Measurements from ENCODE around the gene WDR1. TPM values are rescaled to one million over a fixed set of nuclear protein-coding genes. Genes with fewer than 3 reads are reported as not detected.

The WDR1 gene
- total RNA-seq, 4 donors from 2014 or later, result 57.3 to 84.2 (median 72.7) TPM

DNA sequence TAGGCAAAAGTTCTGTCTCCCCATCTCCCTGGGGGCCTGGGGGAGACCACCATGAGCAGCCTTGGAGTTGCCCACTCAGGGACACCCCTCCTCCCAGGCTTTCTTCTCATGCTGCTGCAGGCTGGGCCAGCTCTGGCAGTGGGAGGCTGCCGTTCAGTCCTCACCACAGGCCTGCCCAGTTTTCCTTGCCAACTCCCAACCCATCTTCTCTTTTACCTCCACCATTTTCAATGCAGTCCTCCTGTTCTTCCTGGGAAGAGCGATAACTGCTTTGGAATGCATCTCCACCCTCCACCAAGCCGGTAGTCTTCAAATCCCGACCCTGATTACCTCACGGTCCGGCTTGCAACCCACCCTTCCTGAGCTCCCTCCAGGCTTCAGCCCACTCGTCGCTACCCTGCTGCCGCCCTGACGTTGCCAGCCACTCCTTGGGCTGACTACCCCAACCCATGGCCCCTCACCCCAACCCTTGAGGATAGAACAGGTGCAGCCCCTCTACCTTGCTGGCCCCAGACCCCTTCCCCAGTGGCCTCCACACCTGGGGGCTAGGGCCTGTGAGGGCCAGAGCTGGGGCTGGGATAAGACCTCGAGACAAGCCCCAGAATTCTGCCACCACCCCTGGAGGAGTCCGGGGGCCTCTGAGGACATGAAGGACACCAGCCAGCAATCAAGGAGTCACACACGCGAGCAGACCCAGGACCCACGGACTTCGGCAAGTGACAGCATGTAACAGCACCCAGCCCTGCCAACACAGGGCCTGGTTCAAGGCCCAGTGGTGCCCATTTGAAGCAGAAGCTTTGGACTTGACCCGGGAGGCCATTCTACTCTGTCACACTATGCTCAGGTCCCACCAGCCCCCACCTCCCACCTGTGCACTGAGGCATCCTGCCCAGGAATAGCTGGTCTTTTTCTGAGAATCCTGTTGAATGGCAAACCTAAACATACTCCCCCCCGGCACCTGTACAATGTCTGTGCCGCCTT is 9.2 kb downstream of the WDR1 start:
- Histone ChIP-seq H3K27ac (peak overlapping the region; percentile 92 to 99 (median 95)), H3K27me3 (no peaks in the 10 kb centered on the region), H3K4me1 (peaks cover 95 to 98% of the 10 kb centered on the region in 2 donors), H3K9me3 (no peaks in the 10 kb centered on the region), H3K36me3 (peaks cover 0 to 7% of the 10 kb centered on the region in 2 donors), H3K4me3 (peak overlapping the region in 1 of 4 donors; percentile 21)
- in situ Hi-C loops (cut with MboI; ENCODE audit: low sequenced_read_pairs in 4 of 4) (no loop called here), intact Hi-C loops (cut with DNase I; ENCODE audit: low total_unique reads) (no loop called here)
- no peak for TF ChIP-seq POLR2A (IDR thresholded peaks at IDR 0.05)
- TF ChIP-seq CTCF (IDR thresholded peaks at IDR 0.05 in 4 of 5, conservative IDR thresholded peaks at IDR 0.05 in 1 of 5), result no peak
- DNase-seq (peak in 1 of 2 donors; percentile 18), ATAC-seq (no peak)

GRCh38 chr4:10106421-10107039 is 10.1 kb downstream of the WDR1 start:
- intact Hi-C loops (cut with DNase I; ENCODE audit: low total_unique reads) (no loop called here), in situ Hi-C loops (cut with MboI; ENCODE audit: low sequenced_read_pairs in 4 of 4) (no loop called here)
- peak; percentile 37 to 78 for ATAC-seq
- H3K27ac ChIP-seq, result peak overlapping the region; percentile 92 to 99 (median 95)
- H3K9me3 ChIP-seq, result no peaks in the 10 kb centered on the region
- DNase-seq, result peak; percentile 79 to 87
- H3K27me3 ChIP-seq, result no peaks in the 10 kb centered on the region
- H3K4me3 ChIP-seq, result peak overlapping the region in 2 of 4 donors; percentile 16 to 21
- H3K4me1 ChIP-seq, result peaks cover 95 to 98% of the 10 kb centered on the region in 2 donors
- no peaks in the 10 kb centered on the region for H3K36me3 ChIP-seq
- TF ChIP-seq POLR2A (IDR thresholded peaks at IDR 0.05), result peak in 1 of 2 donors; percentile 22
- no peak for TF ChIP-seq CTCF (IDR thresholded peaks at IDR 0.05 in 4 of 5, conservative IDR thresholded peaks at IDR 0.05 in 1 of 5)

DNA sequence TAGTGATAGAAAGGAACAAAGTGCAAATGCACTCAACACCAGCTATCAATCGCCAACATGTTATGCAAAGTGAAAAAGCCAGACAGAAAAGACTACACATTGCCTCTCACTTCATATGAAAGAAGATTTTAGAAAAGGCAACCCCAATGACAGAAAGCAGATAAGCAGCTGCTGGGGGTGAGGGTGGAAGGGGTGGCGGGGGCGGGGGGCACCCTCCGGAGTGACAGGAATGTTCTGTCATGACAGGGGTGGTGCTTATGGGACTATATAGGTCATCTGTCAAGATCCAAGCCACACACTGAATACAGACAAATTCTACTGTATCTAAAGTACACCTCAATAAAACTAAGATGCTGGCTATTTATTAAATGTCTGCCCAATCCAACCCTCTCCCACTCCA is 10.7 kb downstream of the WDR1 start:
- DNase-seq (no peak), ATAC-seq (no peak)
- Histone ChIP-seq H3K27ac (peak overlapping the region; percentile 92 to 99 (median 95)), H3K4me3 (peak overlapping the region in 1 of 4 donors; percentile 21), H3K36me3 (no peaks in the 10 kb centered on the region), H3K4me1 (peaks cover 95 to 99% of the 10 kb centered on the region in 2 donors), H3K27me3 (no peaks in the 10 kb centered on the region), H3K9me3 (no peaks in the 10 kb centered on the region)
- no peak for TF ChIP-seq POLR2A (IDR thresholded peaks at IDR 0.05)
- no peak for TF ChIP-seq CTCF (IDR thresholded peaks at IDR 0.05 in 4 of 5, conservative IDR thresholded peaks at IDR 0.05 in 1 of 5)
- intact Hi-C loops (cut with DNase I; ENCODE audit: low total_unique reads) (no loop called here), in situ Hi-C loops (cut with MboI; ENCODE audit: low sequenced_read_pairs in 4 of 4) (no loop called here)

GRCh38 chr4:10105421-10105820 is 11.2 kb downstream of the WDR1 start:
- Histone ChIP-seq H3K9me3 (no peaks in the 10 kb centered on the region), H3K4me1 (peaks cover 98 to 99% of the 10 kb centered on the region in 2 donors), H3K27ac (peak overlapping the region; percentile 92 to 99 (median 95)), H3K27me3 (no peaks in the 10 kb centered on the region), H3K36me3 (no peaks in the 10 kb centered on the region), H3K4me3 (peak overlapping the region in 1 of 4 donors; percentile 21)
- DNase-seq, result no peak
- ATAC-seq, result no peak
- no peak for TF ChIP-seq CTCF (IDR thresholded peaks at IDR 0.05 in 4 of 5, conservative IDR thresholded peaks at IDR 0.05 in 1 of 5)
- no peak for TF ChIP-seq POLR2A (IDR thresholded peaks at IDR 0.05)
- intact Hi-C loops (cut with DNase I; ENCODE audit: low total_unique reads), result no loop called here
- in situ Hi-C loops (cut with MboI; ENCODE audit: low sequenced_read_pairs in 4 of 4), result no loop called here
